BLaER1 treated with 17β-estradiol and CSF1 and Interleukin-3, amounts not matched to agents 10 nM and 100 nM (cell line): ENCODE data around the gene TNFAIP6.
"Not testable (repeated sequence)": the region's sequence is repeated elsewhere in the genome, so short reads cannot be mapped to it uniquely, and the experiment has no call there.

Experiments
- H3K27ac ChIP-seq, 11 experiments: shearing (Covaris generic); formaldehyde crosslinking; 2 replicates each; pipeline ENCODE4 v1.8.1; 2022
- H3K27me3 ChIP-seq, 11 experiments: shearing (Covaris generic); formaldehyde crosslinking; 2 replicates each; pipeline ENCODE4 v1.8.1; 2022
- H3K36me3 ChIP-seq, 11 experiments: shearing (Covaris generic); formaldehyde crosslinking; 2 replicates each; pipeline ENCODE4 v1.8.1; 2022
- H3K4me1 ChIP-seq, 10 experiments: shearing (Covaris generic); formaldehyde crosslinking; 2 replicates each; pipeline ENCODE4 v1.8.1; 2022
- H3K4me2 ChIP-seq, 11 experiments: shearing (Covaris generic); formaldehyde crosslinking; 2 replicates each; pipeline ENCODE4 v1.8.1; 2022
- H3K4me3 ChIP-seq, 10 experiments: shearing (Covaris generic); formaldehyde crosslinking; 2 replicates each; pipeline ENCODE4 v1.8.1; 2022
- H3K9ac ChIP-seq, 11 experiments: shearing (Covaris generic); formaldehyde crosslinking; 2 replicates each; pipeline ENCODE4 v1.8.1; 2022
- H3K9me3 ChIP-seq, 11 experiments: shearing (Covaris generic); formaldehyde crosslinking; replicated peaks in 1 of 11; 2 replicates each; pipeline ENCODE4 v1.8.1; 2022
- H4K20me1 ChIP-seq, 11 experiments: shearing (Covaris generic); formaldehyde crosslinking; 2 replicates each; pipeline ENCODE4 v1.8.1; 2022
- Cebpa-rat ChIP-seq, 11 experiments: shearing (Covaris generic); IDR thresholded peaks; 2 replicates each; pipeline ENCODE4 v1.8.1; 2022

TNFAIP6 gene

DNA sequence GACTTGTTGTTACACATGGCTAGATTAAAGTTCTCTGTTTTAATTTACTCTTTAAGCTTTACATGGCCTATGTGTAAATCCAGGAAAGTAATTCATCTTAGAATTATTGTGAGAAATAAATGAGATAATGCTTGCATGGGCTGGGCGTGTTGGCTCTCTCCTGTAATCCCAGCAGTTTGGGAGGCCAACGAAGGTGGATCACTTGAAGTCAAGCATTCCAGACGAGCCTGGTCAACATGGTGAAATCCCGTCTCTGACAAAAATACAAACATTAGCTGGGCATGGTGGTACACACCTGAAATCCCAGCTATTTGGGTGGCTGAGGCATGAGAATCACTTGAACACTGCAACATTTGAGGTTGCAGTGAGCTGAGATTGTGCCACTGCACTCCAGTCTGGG lies 48.0 kb downstream of the TNFAIP6 start:
- H3K27me3 ChIP-seq = no peaks in the 10 kb centered on the region
- no peak overlapping the region for H3K9ac ChIP-seq

DNA sequence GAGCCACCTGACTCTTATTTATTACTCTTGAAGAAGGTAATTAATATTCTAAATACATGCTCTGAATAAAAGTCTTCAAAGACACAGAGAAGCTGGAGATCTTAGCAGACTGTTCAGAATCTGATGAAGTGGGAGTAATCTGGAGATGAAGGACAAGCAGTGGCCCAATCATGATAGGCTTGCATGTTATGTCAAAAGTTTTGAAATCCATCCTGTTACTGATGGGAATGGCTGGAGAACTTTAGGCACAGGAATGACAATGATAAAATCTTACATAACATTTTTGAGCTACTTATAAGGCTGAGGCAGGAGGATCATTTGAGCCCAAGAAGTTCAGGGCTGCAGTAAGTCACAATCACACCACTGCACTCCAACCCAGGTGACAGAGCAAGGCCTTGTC lies 49.9 kb downstream of the TNFAIP6 start:
- no peak for TF ChIP-seq Cebpa-rat (IDR thresholded peaks at IDR 0.05)
- peaks cover 8 to 16% (median 10%) of the 10 kb centered on the region in 10 experiments; a peak in 19 of 20 replicates for H3K4me1 ChIP-seq
- peaks cover 5 to 12% (median 11%) of the 10 kb centered on the region in 11 experiments; a peak in 21 of 22 replicates for H3K36me3 ChIP-seq
- no peak overlapping the region for H3K27ac ChIP-seq
- no peak overlapping the region for H3K4me2 ChIP-seq
- H3K9me3 ChIP-seq = no peaks in the 10 kb centered on the region
- H4K20me1 ChIP-seq = peaks cover 0 to 21% (median 12%) of the 10 kb centered on the region in 11 experiments; a peak in 12 of 22 replicates
- H3K27me3 ChIP-seq = no peaks in the 10 kb centered on the region
- no peak overlapping the region for H3K4me3 ChIP-seq
- H3K9ac ChIP-seq = no peak overlapping the region

More for the DNA sequence above, 48.0 kb downstream of the TNFAIP6 start:
- H3K4me3 ChIP-seq = no peak overlapping the region
- peaks cover 0 to 3% (median 0%) of the 10 kb centered on the region in 11 experiments; a peak in 5 of 22 replicates for H4K20me1 ChIP-seq
- no peaks in the 10 kb centered on the region for H3K36me3 ChIP-seq
- no peak overlapping the region for H3K4me2 ChIP-seq
- no peak for TF ChIP-seq Cebpa-rat (IDR thresholded peaks at IDR 0.05)
- H3K27ac ChIP-seq = no peak overlapping the region
- peaks cover 0 to 5% (median 0%) of the 10 kb centered on the region in 10 experiments; a peak in 1 of 20 replicates for H3K4me1 ChIP-seq
- H3K9me3 ChIP-seq = no peaks in the 10 kb centered on the region

DNA sequence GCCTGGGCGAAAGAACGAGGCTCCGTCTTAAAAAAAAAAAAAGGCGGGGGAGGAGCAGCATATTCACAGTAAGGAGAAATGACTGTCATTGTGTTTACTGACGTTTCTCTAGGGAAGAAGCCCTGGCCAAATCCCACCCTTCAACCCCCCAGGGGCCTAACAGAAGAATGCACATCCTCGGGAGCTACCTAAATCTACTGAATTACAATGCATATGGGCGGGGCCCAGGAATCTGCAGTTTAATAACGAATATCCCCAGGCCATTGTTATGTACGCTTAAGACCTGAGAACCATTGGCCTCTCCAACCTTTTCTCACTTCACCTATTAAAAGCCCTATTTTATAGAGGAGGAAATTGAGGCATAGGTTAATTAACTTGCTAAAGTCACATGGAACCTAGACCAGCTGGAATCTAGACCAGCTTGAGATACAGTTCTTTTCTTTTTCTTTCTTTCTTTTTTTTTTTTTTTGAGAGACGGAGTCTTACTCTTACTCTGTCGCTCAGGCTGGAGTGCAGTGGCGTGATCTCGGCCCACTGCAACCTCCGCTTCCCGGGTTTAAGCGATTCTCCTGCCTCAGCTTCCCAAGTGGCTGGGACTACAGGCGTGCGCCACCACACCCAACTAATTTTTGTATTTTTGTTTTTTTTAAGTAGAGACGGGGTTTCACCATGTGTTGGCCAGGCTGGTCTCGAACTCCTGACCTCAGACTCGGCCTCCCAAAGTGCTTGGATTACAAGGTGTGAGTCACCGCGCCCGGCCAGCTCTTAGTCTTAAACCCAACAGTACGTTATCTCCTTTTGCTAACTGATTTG lies 51.6 kb downstream of the TNFAIP6 start:
- TF ChIP-seq Cebpa-rat (IDR thresholded peaks at IDR 0.05) = no peak
- peak overlapping the region in 10 of 11 experiments; percentile 89 to 96 (median 92); a peak in 18 of 22 replicates for H3K27ac ChIP-seq
- peaks cover 8 to 16% (median 10%) of the 10 kb centered on the region in 10 experiments; a peak in 19 of 20 replicates for H3K4me1 ChIP-seq
- peaks cover 3 to 39% (median 26%) of the 10 kb centered on the region in 11 experiments; a peak in 16 of 22 replicates for H4K20me1 ChIP-seq
- peak overlapping the region in 9 of 11 experiments; percentile 92 to 99 (median 95); a peak in 15 of 22 replicates for H3K9ac ChIP-seq
- H3K4me3 ChIP-seq = peak overlapping the region; percentile 87 to 100 (median 96); a peak in 19 of 20 replicates
- H3K27me3 ChIP-seq = no peaks in the 10 kb centered on the region
- H3K4me2 ChIP-seq = peak overlapping the region; percentile 25 to 84 (median 56); a peak in 16 of 22 replicates
- peaks cover 22 to 29% (median 28%) of the 10 kb centered on the region in 11 experiments for H3K36me3 ChIP-seq
- H3K9me3 ChIP-seq = no peaks in the 10 kb centered on the region

DNA sequence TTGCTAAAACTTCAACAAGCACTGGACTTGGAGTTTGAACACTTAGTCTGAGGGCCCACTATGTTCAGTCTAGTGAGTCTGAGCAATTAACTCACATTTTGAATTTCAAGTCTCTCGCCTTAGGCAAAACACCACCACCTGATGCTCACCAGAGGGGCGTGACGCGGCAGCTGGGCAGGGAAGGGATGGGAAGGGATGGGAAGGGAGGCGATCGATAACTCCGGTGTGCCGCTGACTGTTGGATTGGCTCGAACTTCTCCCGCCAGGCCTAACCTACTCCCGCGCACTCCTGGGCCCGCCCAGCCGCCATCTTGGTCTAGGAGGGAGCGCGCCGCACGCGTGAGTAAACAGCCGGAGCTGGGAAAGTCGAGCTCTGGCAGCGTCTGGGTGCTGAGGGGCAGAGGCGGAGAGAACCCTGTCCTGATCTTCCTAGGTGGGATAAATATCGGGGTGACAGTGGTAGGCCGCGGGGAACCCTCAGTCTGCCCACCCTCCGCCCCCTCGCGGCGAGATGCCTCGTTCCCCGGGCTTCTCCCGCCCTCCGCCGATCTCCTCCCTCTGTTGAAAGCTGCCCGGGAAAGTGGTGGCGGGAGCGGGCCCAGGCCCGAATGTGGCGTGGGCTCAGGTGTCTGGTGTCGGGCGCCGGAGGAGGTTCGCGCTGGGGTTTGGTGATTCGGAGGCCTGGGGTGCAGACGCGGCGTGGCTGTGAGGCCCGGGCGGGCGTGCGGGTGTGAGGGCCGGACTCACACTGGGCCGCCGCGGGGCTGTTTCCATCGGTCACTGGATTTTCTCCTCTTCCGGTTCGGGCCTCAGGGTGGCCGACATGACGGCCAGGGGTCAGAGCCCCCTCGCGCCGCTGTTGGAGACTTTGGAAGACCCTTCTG lies 52.5 kb downstream of the TNFAIP6 start, which contains the start of gene RIF1:
RIF1 (plus strand) TSS at position 302 of the 884 bp plus-strand sequence; CDS start at position 824, 522 bp downstream.
- Histone ChIP-seq H3K36me3 (peaks cover 31 to 38% (median 37%) of the 10 kb centered on the region in 11 experiments), H3K9ac (peak within 1 kb of the TSS; percentile 92 to 99 (median 95)), H3K27ac (peak within 1 kb of the TSS; percentile 81 to 96 (median 92)), H3K27me3 (no peaks in the 10 kb centered on the region), H3K4me3 (peak within 1 kb of the TSS; percentile 87 to 100 (median 96)), H3K9me3 (no peaks in the 10 kb centered on the region), H3K4me2 (peak within 1 kb of the TSS; percentile 76 to 89 (median 83)), H3K4me1 (peaks cover 8 to 21% (median 10%) of the 10 kb centered on the region in 10 experiments; a peak in 19 of 20 replicates), H4K20me1 (peaks cover 8 to 46% (median 30%) of the 10 kb centered on the region in 11 experiments; a peak in 17 of 22 replicates)
- TF ChIP-seq Cebpa-rat (IDR thresholded peaks at IDR 0.05) = no peak

DNA sequence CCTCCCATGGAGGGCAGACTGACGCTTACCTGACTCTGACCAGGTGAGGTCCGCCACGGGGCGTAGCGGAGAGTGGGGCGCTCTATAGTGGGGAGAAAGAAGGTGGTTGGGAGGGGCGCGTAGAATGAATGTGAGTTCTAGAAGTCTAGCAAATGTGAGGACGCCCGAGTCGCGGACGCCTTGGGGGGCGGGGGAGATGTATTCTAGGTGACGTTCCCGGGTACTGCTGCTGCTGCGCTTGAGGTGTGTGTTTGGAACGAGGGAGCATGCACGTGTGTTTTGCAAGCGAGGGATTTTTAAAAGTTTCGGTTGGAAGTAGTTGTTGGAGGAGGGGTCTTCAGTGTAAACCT lies 53.1 kb downstream of the TNFAIP6 start:
- H3K36me3 ChIP-seq = peaks cover 36 to 44% (median 43%) of the 10 kb centered on the region in 11 experiments
- H3K27ac ChIP-seq = peak overlapping the region; percentile 81 to 96 (median 92)
- H3K4me1 ChIP-seq = peaks cover 8 to 21% (median 10%) of the 10 kb centered on the region in 10 experiments; a peak in 19 of 20 replicates
- no peaks in the 10 kb centered on the region for H3K27me3 ChIP-seq
- H3K9me3 ChIP-seq = no peaks in the 10 kb centered on the region
- peaks cover 8 to 52% (median 31%) of the 10 kb centered on the region in 11 experiments; a peak in 17 of 22 replicates for H4K20me1 ChIP-seq
- no peak for TF ChIP-seq Cebpa-rat (IDR thresholded peaks at IDR 0.05)
- peak overlapping the region; percentile 92 to 99 (median 95) for H3K9ac ChIP-seq
- peak overlapping the region; percentile 76 to 89 (median 83) for H3K4me2 ChIP-seq
- H3K4me3 ChIP-seq = peak overlapping the region; percentile 87 to 100 (median 96)

DNA sequence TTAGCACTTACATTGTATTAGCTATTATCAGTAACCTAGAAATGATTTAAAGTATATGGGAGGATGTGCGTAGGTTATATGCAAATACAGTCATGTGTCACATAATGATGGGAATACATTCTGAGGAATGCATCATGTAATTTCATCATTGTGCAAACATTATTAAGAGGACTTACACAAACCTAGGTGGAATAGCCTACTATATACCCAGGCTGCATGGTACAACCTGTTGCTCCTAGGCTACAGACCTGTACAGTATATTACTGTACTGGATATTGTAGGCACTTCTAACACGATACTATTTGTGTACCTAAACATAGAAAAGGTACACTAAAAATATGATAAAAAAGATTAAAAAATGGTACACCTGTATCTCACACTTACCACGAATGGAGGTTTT lies 60.3 kb downstream of the TNFAIP6 start:
- H3K9ac ChIP-seq = no peak overlapping the region
- H4K20me1 ChIP-seq = peaks cover 23 to 94% (median 67%) of the 10 kb centered on the region in 11 experiments; a peak in 19 of 22 replicates
- H3K4me2 ChIP-seq = no peak overlapping the region
- no peak overlapping the region for H3K4me3 ChIP-seq
- H3K27me3 ChIP-seq = no peaks in the 10 kb centered on the region
- no peaks in the 10 kb centered on the region for H3K9me3 ChIP-seq
- H3K36me3 ChIP-seq = peaks cover 99 to 100% (median 100%) of the 10 kb centered on the region in 11 experiments
- no peak for TF ChIP-seq Cebpa-rat (IDR thresholded peaks at IDR 0.05)
- H3K27ac ChIP-seq = no peak overlapping the region
- H3K4me1 ChIP-seq = peaks cover 0 to 8% (median 0%) of the 10 kb centered on the region in 10 experiments; a peak in 1 of 20 replicates

DNA sequence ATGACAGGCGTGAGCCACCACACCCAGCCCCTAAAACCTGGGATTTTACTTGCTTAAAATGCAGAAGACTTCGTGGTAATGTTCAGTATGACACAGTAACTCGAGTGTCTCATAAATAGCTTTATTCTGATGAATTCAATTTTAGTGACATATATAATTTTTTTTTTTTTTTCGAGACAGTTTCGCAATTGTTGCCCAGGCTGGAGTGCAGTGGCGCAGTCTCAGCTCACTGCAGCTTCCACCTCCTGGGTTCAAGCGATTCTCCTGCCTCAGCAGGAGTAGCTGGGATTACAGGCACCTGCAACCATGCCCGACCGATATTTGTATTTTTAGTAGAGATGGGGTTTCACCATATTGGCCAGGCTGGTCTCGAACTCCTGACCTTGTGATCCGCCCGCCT lies 64.3 kb downstream of the TNFAIP6 start:
- not testable (repeated sequence) for H3K27ac ChIP-seq, H3K4me1 ChIP-seq, H3K9ac ChIP-seq, H3K4me3 ChIP-seq, H3K27me3 ChIP-seq, H3K9me3 ChIP-seq, H3K4me2 ChIP-seq
- Histone ChIP-seq H3K36me3 (peaks cover 98 to 100% (median 100%) of the 10 kb centered on the region in 11 experiments), H4K20me1 (peaks cover 29 to 96% (median 64%) of the 10 kb centered on the region in 11 experiments; a peak in 20 of 22 replicates)
- peak in 2 of 11 experiments; percentile 35 to 41; a peak in 2 of 22 replicates for TF ChIP-seq Cebpa-rat (IDR thresholded peaks at IDR 0.05)

DNA sequence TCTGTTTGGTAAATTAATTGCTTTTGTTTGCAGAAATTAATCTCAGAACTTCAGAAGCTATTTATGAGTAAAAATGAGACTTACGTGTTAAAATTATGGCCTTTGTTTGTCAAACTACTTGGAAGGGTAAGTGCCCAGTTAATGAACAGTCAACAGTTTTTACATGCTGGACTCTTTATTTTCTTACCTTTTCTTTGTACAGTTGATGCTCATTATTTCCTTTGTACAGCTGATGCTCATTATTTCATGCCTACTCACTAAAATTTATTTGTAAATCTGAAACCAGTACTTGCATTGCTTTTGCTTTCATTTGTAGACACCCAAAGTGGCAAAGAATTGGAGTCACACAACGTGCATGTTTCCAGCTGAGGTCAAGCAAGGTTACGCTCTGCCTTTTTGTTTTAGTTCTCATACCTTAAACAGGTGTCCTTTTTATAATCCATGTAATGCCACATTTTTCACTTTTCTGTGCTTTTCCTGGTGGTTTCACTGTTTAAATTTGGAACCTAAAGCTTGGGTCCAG lies 65.6 kb downstream of the TNFAIP6 start:
- Histone ChIP-seq H3K9ac (no peak overlapping the region), H3K27ac (no peak overlapping the region), H3K9me3 (no peaks in the 10 kb centered on the region), H3K36me3 (peaks cover 98 to 100% (median 100%) of the 10 kb centered on the region in 11 experiments), H3K4me3 (no peak overlapping the region), H3K4me1 (no peaks in the 10 kb centered on the region), H3K4me2 (no peak overlapping the region), H3K27me3 (no peaks in the 10 kb centered on the region), H4K20me1 (peaks cover 21 to 97% (median 70%) of the 10 kb centered on the region in 11 experiments; a peak in 20 of 22 replicates)
- no peak for TF ChIP-seq Cebpa-rat (IDR thresholded peaks at IDR 0.05)
